Panc1 (cell line): ENCODE measurements around the gene FGF2. TPM values are rescaled to one million over a fixed set of nuclear protein-coding genes. Genes with fewer than 3 reads are reported as not detected.

Experiments used
- ATAC-seq: fragments of 200-7000 bp; cut with Tn5 transposase; 2 replicates; pipeline ENCODE4 v1.9.1; 2020; ENCODE audit warnings: mild to moderate bottlenecking, moderate library complexity
- BruUV-seq: library from RNA; stranded (reverse); fragments of 400-500 nt; replicated peaks from 2 replicates; lab custom pipeline; 2021; lab: Mats Ljungman, UMichigan
- CTCF ChIA-PET: fragments of 300-600 bp; sonication (Branson Sonifier 250); formaldehyde crosslinking; loops from one replicate; lab custom pipeline; 2022; ENCODE audit warnings: antibody characterized with exemption; lab: Charles Lee
- POLR2A ChIA-PET: fragments of 300-600 bp; sonication (Branson Sonifier 250); formaldehyde crosslinking; loops from one replicate; lab custom pipeline; 2022; ENCODE audit warnings: antibody characterized with exemption; lab: Charles Lee
- DNase-seq: peaks from one replicate; pipeline ENCODE4 v3.0.0-alpha.2; 2010; ENCODE audit warnings: low read depth, low spot score
- H3K27ac ChIP-seq: 2 replicates; pipeline ENCODE4 v1.5.1; 2011; ENCODE audit warnings: mild to moderate bottlenecking, low read length, inconsistent platforms
- H3K27me3 ChIP-seq: fragments of 200-500 bp; sonication (Bioruptor generic); 2 replicates; pipeline ENCODE4 v1.6.0; 2014; ENCODE audit warnings: low read length, inconsistent platforms; ENCODE audit not compliant: control insufficient read depth, insufficient read depth
- H3K36me3 ChIP-seq: fragments of 200-500 bp; sonication (Bioruptor generic); 2 replicates; pipeline ENCODE4 v1.5.1; 2014; ENCODE audit warnings: inconsistent platforms, mild to moderate bottlenecking, low read length, moderate library complexity; ENCODE audit not compliant: control insufficient read depth, insufficient read depth
- H3K4me1 ChIP-seq: 2 replicates; pipeline ENCODE4 v1.5.1; 2011; ENCODE audit warnings: inconsistent platforms, mild to moderate bottlenecking, low read length, moderate library complexity; ENCODE audit not compliant: control insufficient read depth, insufficient read depth
- H3K4me3 ChIP-seq, 2 experiments: 2 replicates each; pipeline ENCODE4 v1.5.1; 2011 to 2012; ENCODE audit warnings: low read depth in 2 of 2, low read length in 2 of 2, mild to moderate bottlenecking in 2 of 2, inconsistent platforms in 1 of 2, moderate library complexity in 1 of 2
- H3K9me3 ChIP-seq: fragments of 200-500 bp; sonication (Bioruptor generic); 2 replicates; pipeline ENCODE4 v1.5.1; 2014; ENCODE audit warnings: low read depth, mild to moderate bottlenecking, inconsistent platforms, low read length, moderate library complexity; ENCODE audit not compliant: control insufficient read depth, insufficient read depth
- POLR2AphosphoS5 ChIP-seq: IDR thresholded peaks from 2 replicates; pipeline ENCODE4 v1.6.1; 2012; ENCODE audit warnings: mild to moderate bottlenecking, low read depth, low read length, moderate library complexity
- SIN3A ChIP-seq: IDR thresholded peaks from 2 replicates; pipeline ENCODE4 v1.6.1; 2012; ENCODE audit warnings: low read depth, mild to moderate bottlenecking, low read length, moderate library complexity, borderline replicate concordance; ENCODE audit not compliant: insufficient read depth
- TCF7L2 ChIP-seq: IDR thresholded peaks from 2 replicates; pipeline ENCODE4 v1.6.1; 2011; ENCODE audit warnings: mild to moderate bottlenecking, low read depth, low read length, inconsistent platforms
- in situ Hi-C: cut with HindIII; loops from 2 replicates; pipeline ENCODE4 v1.10.0; 2016; ENCODE audit warnings: low sequenced_read_pairs, low pct_unique_long_range_greater_than_20kb
- intact Hi-C: fragments of 100-400 bp; cut with micrococcal nuclease; formaldehyde crosslinking; loops from one replicate; pipeline ENCODE4 v1.10.0; 2022; ENCODE audit not compliant: unreplicated experiment
- total RNA-seq: library from RNA; stranded (reverse); gene quantifications from one replicate; pipeline ENCODE4 v1.2.1, GENCODE V29; 2021; ENCODE audit not compliant: unreplicated experiment
- TF ChIP-seq, protein P1 (sequence below): fragments of 450-650 bp; IDR thresholded peaks from 2 replicates; pipeline ENCODE4 v1.5.1; 2017; ENCODE audit warnings: mild to moderate bottlenecking
- TF ChIP-seq, protein P2 (sequence below), 2 experiments: IDR thresholded peaks; 2 replicates each; pipeline ENCODE4 v1.6.1; 2011 to 2012; ENCODE audit warnings: low read depth in 2 of 2, control low read depth in 1 of 2, low read length in 1 of 2, mild to moderate bottlenecking in 1 of 2, moderate library complexity in 1 of 2; ENCODE audit not compliant: insufficient read depth in 1 of 2

Gene FGF2
- total RNA-seq, 1 experiment from 2014 or later = 21.7 TPM

DNA sequence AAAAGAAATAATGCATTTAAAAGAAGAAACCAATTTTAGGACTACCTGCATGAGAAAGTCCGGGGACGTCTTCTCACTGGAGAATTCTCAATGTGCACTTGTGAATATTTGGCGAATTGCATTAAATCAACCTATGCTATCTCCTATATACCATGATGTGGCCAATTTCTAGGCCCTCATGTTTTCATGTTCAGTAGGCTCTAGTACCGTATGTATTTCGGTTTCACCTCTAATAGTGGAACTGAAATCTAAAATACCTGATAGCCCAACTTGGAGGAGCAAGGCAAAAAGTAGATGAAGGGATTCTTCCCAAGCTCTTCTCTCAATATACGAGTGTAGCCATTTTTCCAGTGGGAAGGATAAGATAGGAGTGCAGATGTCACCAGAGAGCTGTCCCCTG is 11.4 kb upstream of the FGF2 start:
- no peak overlapping the region for H3K27ac ChIP-seq
- in situ Hi-C loops = no loop called here
- H3K36me3 ChIP-seq = no peaks in the 10 kb centered on the region
- DNase-seq (no peak), ATAC-seq (no peak)
- POLR2A ChIA-PET = no interaction called here
- TF ChIP-seq SIN3A (no peak), POLR2AphosphoS5 (no peak), TCF7L2 (no peak)
- TF ChIP-seq, protein P1, sequence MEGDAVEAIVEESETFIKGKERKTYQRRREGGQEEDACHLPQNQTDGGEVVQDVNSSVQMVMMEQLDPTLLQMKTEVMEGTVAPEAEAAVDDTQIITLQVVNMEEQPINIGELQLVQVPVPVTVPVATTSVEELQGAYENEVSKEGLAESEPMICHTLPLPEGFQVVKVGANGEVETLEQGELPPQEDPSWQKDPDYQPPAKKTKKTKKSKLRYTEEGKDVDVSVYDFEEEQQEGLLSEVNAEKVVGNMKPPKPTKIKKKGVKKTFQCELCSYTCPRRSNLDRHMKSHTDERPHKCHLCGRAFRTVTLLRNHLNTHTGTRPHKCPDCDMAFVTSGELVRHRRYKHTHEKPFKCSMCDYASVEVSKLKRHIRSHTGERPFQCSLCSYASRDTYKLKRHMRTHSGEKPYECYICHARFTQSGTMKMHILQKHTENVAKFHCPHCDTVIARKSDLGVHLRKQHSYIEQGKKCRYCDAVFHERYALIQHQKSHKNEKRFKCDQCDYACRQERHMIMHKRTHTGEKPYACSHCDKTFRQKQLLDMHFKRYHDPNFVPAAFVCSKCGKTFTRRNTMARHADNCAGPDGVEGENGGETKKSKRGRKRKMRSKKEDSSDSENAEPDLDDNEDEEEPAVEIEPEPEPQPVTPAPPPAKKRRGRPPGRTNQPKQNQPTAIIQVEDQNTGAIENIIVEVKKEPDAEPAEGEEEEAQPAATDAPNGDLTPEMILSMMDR = no peak
- TF ChIP-seq, protein P2, sequence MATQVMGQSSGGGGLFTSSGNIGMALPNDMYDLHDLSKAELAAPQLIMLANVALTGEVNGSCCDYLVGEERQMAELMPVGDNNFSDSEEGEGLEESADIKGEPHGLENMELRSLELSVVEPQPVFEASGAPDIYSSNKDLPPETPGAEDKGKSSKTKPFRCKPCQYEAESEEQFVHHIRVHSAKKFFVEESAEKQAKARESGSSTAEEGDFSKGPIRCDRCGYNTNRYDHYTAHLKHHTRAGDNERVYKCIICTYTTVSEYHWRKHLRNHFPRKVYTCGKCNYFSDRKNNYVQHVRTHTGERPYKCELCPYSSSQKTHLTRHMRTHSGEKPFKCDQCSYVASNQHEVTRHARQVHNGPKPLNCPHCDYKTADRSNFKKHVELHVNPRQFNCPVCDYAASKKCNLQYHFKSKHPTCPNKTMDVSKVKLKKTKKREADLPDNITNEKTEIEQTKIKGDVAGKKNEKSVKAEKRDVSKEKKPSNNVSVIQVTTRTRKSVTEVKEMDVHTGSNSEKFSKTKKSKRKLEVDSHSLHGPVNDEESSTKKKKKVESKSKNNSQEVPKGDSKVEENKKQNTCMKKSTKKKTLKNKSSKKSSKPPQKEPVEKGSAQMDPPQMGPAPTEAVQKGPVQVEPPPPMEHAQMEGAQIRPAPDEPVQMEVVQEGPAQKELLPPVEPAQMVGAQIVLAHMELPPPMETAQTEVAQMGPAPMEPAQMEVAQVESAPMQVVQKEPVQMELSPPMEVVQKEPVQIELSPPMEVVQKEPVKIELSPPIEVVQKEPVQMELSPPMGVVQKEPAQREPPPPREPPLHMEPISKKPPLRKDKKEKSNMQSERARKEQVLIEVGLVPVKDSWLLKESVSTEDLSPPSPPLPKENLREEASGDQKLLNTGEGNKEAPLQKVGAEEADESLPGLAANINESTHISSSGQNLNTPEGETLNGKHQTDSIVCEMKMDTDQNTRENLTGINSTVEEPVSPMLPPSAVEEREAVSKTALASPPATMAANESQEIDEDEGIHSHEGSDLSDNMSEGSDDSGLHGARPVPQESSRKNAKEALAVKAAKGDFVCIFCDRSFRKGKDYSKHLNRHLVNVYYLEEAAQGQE (IDR thresholded peaks at IDR 0.05; ENCODE audit: insufficient read depth in 1 of 2, low read depth in 2 of 2, low read length in 1 of 2) = no peak
- no TSS peak for BruUV-seq
- H3K4me3 ChIP-seq = no peak overlapping the region
- H3K27me3 ChIP-seq = no peaks in the 10 kb centered on the region
- CTCF ChIA-PET = no interaction called here
- intact Hi-C loops = no loop called here
- H3K9me3 ChIP-seq = no peaks in the 10 kb centered on the region
- H3K4me1 ChIP-seq = no peaks in the 10 kb centered on the region

DNA sequence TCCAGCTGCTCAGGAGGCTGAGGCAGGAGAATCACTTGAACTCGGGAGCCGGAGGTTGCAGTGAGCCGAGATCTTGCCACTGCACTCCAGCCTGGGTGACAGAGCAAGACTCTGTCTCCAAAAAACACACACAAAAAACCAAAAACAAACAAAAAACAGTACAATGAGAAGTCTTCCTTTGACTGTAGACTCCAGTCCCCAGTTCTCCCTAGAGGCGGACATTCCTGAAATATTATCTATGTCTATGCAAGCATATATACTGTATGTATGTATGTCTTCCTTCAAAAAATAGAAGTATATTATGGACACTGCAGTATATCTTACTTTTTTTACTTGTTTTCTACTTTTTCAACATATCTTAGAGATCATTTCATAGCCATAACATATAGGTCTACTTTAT is 10.2 kb upstream of the FGF2 start:
- in situ Hi-C loops = no loop called here
- POLR2A ChIA-PET = no interaction called here

More for the DNA sequence above, 10.2 kb upstream of the FGF2 start:
- no peaks in the 10 kb centered on the region for H3K9me3 ChIP-seq
- no peak overlapping the region for H3K4me3 ChIP-seq
- no peaks in the 10 kb centered on the region for H3K27me3 ChIP-seq
- BruUV-seq = no TSS peak
- ATAC-seq (no peak), DNase-seq (no peak)
- H3K4me1 ChIP-seq = no peaks in the 10 kb centered on the region
- H3K36me3 ChIP-seq = no peaks in the 10 kb centered on the region
- TF ChIP-seq TCF7L2 (no peak), POLR2AphosphoS5 (no peak)
- TF ChIP-seq, protein P2 (IDR thresholded peaks at IDR 0.05; ENCODE audit: insufficient read depth in 1 of 2, low read depth in 2 of 2, low read length in 1 of 2) = no peak
- no peak overlapping the region for H3K27ac ChIP-seq
- CTCF ChIA-PET = no interaction called here
- intact Hi-C loops = no loop called here
